Dedifferentiated amniotic fluid mesenchymal stem cell (primary cell): ENCODE results near the gene CCL27.

Experiments
- DNase-seq: peaks from one replicate; pipeline ENCODE4 v3.0.0-alpha.2; 2016; ENCODE audit errors: extremely low spot score

The CCL27 gene

GRCh38 chr9:34627716-34628655, 34.5 kb downstream of the CCL27 start:
- no peak for DNase-seq

- no peak for DNase-seq
Observed at GRCh38 chr9:34625186-34625486, 37.3 kb downstream of the CCL27 start.

GRCh38 chr9:34624475-34625185, 37.8 kb downstream of the CCL27 start:
- no peak for DNase-seq

- DNase-seq, result no peak
Observed at GRCh38 chr9:34623374-34624235, 38.9 kb downstream of the CCL27 start.

GRCh38 chr9:34620061-34620994, 42.1 kb downstream of the CCL27 start, which contains the start of gene DCTN3:
Gene DCTN3, minus strand, starts transcription at chr9:34620495. Its CDS starts 31 bp downstream, at chr9:34620464.
- DNase-seq, result peak; percentile 99

- DNase-seq, result no peak
Observed at GRCh38 chr9:34615132-34615531, 47.3 kb downstream of the CCL27 start.

GRCh38 chr9:34612788-34613390, 49.6 kb downstream of the CCL27 start:
- DNase-seq, result peak; percentile 82
